ENCODE data around the gene MEAK7.

MEAK7 gene

DNA sequence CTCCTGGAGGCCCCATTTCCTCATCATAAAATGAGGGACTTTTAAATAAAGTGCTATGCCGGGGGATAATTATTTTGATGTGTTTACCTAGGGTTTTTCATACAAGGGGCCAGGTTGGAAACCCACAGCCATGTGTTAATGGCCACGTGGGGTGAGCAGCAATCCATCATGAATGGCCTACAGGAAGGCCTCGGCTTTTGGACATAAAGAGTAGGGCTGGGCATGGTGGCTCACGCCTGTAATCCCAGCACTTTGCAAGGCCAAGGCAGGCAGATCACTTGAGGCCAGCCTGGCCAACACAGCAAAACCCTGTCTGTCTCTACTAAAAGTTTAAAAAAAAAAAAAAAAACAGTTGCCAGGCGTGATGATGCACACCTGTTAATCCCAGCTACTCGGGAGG, 40.3 kb downstream of the MEAK7 start:
- H3K18ac ChIP-seq (ENCODE audit: low read length), result no peak overlapping the region
- no peak overlapping the region for H2BK5ac ChIP-seq (ENCODE audit: low read length)
- H4K91ac ChIP-seq (ENCODE audit: low read depth, low read length, poor library complexity), result no peak overlapping the region
- H3K4me1 ChIP-seq (ENCODE audit: control insufficient read depth in 2 of 2, insufficient read depth in 1 of 2, low read depth in 1 of 2, low read length in 2 of 2), result peaks cover 0 to 2% of the 10 kb centered on the region in 2 donors
- H3K79me1 ChIP-seq (ENCODE audit: low read depth, low read length), result no peaks in the 10 kb centered on the region
- no peak for DNase-seq (ENCODE audit: low spot score)
- peaks cover 4 to 26% of the 10 kb centered on the region in 2 donors for H3K9me3 ChIP-seq (replicated peaks in 1 of 2; ENCODE audit: control insufficient read depth in 2 of 2, insufficient read depth in 1 of 2, low read depth in 1 of 2, low read length in 2 of 2)
- no peak overlapping the region for H3K9ac ChIP-seq (ENCODE audit: low read depth, low read length, poor library complexity)
- no peaks in the 10 kb centered on the region for H3K27me3 ChIP-seq (ENCODE audit: control insufficient read depth in 3 of 3, insufficient read depth in 3 of 3, low read depth in 1 of 3, low read length in 3 of 3)
- no peak overlapping the region for H3K27ac ChIP-seq (replicated peaks; ENCODE audit: low read length)
- no CpG with 5 or more reads among the region's 6 CpGs for WGBS, 2 donors (ENCODE audit: extremely low coverage in 2 of 2, insufficient read length in 2 of 2, insufficient replicate concordance in 1 of 2)
- no peak overlapping the region for H3K4me3 ChIP-seq (ENCODE audit: low read length in 2 of 2)
- no peak overlapping the region for H3K23ac ChIP-seq (ENCODE audit: low read depth, low read length, poor library complexity)
- no peak overlapping the region for H2BK15ac ChIP-seq (ENCODE audit: low read length)
- no peak overlapping the region for H3K14ac ChIP-seq (ENCODE audit: low read length)
- H2AK5ac ChIP-seq (ENCODE audit: low read depth, low read length), result no peak overlapping the region
- H2BK12ac ChIP-seq (ENCODE audit: low read length), result no peak overlapping the region
- peaks cover 5 to 20% of the 10 kb centered on the region in 2 donors for H3K36me3 ChIP-seq (replicated peaks in 1 of 2; ENCODE audit: control insufficient read depth in 2 of 2, insufficient read depth in 2 of 2, low read length in 2 of 2)
- no peak overlapping the region for H3K4me2 ChIP-seq (ENCODE audit: insufficient read depth, low read length, poor library complexity, severe bottlenecking)
- no peak overlapping the region for H2BK120ac ChIP-seq (ENCODE audit: low read depth, low read length)
- H2AFZ ChIP-seq (ENCODE audit: low read length), result no peak overlapping the region
- H3K4ac ChIP-seq (ENCODE audit: low read length), result no peak overlapping the region
- no peak overlapping the region for H4K8ac ChIP-seq (ENCODE audit: low read depth, low read length)

DNA sequence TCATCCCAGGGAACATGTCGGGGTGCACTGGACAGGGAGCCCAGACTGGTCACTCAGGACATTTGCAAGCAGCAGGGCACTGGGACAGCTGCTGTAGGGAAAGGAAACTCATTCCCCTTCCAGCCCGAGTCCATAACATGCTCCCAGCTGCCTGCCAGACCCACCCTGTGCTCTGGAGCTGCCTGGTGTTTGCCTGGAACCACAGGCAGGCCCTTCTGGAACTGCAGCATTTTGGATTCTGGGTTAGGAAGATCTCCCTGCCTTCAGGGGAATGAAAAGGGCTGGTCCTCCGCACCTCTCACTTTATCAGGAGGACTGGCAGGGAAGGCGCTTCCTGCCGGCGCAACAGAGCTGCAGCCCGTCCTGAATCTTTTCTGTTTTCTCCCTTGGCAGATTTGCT, 41.2 kb downstream of the MEAK7 start:
- H3K14ac ChIP-seq (ENCODE audit: low read length), result no peak overlapping the region
- DNase-seq (ENCODE audit: low spot score), result no peak
- H4K8ac ChIP-seq (ENCODE audit: low read depth, low read length), result no peak overlapping the region
- peak overlapping the region; percentile 20 for H3K23ac ChIP-seq (ENCODE audit: low read depth, low read length, poor library complexity)
- no peak overlapping the region for H3K27ac ChIP-seq (replicated peaks; ENCODE audit: low read length)
- no peaks in the 10 kb centered on the region for H3K79me1 ChIP-seq (ENCODE audit: low read depth, low read length)
- no peak overlapping the region for H2AK5ac ChIP-seq (ENCODE audit: low read depth, low read length)
- no peaks in the 10 kb centered on the region for H3K27me3 ChIP-seq (ENCODE audit: control insufficient read depth in 3 of 3, insufficient read depth in 3 of 3, low read depth in 1 of 3, low read length in 3 of 3)
- peaks cover 4 to 26% of the 10 kb centered on the region in 2 donors for H3K9me3 ChIP-seq (replicated peaks in 1 of 2; ENCODE audit: control insufficient read depth in 2 of 2, insufficient read depth in 1 of 2, low read depth in 1 of 2, low read length in 2 of 2)
- H3K4me3 ChIP-seq (ENCODE audit: low read length in 2 of 2), result no peak overlapping the region
- H2BK15ac ChIP-seq (ENCODE audit: low read length), result no peak overlapping the region
- no peak overlapping the region for H2BK120ac ChIP-seq (ENCODE audit: low read depth, low read length)
- no peak overlapping the region for H2BK12ac ChIP-seq (ENCODE audit: low read length)
- WGBS, 2 donors (ENCODE audit: extremely low coverage in 2 of 2, insufficient read length in 2 of 2, insufficient replicate concordance in 1 of 2), result no CpG with 5 or more reads among the region's 7 CpGs
- peaks cover 0 to 2% of the 10 kb centered on the region in 2 donors for H3K4me1 ChIP-seq (ENCODE audit: control insufficient read depth in 2 of 2, insufficient read depth in 1 of 2, low read depth in 1 of 2, low read length in 2 of 2)
- H4K91ac ChIP-seq (ENCODE audit: low read depth, low read length, poor library complexity), result no peak overlapping the region
- no peak overlapping the region for H3K4me2 ChIP-seq (ENCODE audit: insufficient read depth, low read length, poor library complexity, severe bottlenecking)
- no peak overlapping the region for H3K4ac ChIP-seq (ENCODE audit: low read length)
- no peak overlapping the region for H3K9ac ChIP-seq (ENCODE audit: low read depth, low read length, poor library complexity)
- H2AFZ ChIP-seq (ENCODE audit: low read length), result no peak overlapping the region
- H3K36me3 ChIP-seq (replicated peaks in 1 of 2; ENCODE audit: control insufficient read depth in 2 of 2, insufficient read depth in 2 of 2, low read length in 2 of 2), result peaks cover 6 to 20% of the 10 kb centered on the region in 2 donors
- peak overlapping the region; percentile 53 for H2BK5ac ChIP-seq (ENCODE audit: low read length)
- H3K18ac ChIP-seq (ENCODE audit: low read length), result no peak overlapping the region

- H3K9ac ChIP-seq (ENCODE audit: low read depth, low read length, poor library complexity), result no peak overlapping the region
- peaks cover 4 to 19% of the 10 kb centered on the region in 2 donors for H3K9me3 ChIP-seq (replicated peaks in 1 of 2; ENCODE audit: control insufficient read depth in 2 of 2, insufficient read depth in 1 of 2, low read depth in 1 of 2, low read length in 2 of 2)
- H3K23ac ChIP-seq (ENCODE audit: low read depth, low read length, poor library complexity), result no peak overlapping the region
- no peak for DNase-seq (ENCODE audit: low spot score)
- H3K18ac ChIP-seq (ENCODE audit: low read length), result peak overlapping the region; percentile 38
- no peak overlapping the region for H4K8ac ChIP-seq (ENCODE audit: low read depth, low read length)
- WGBS, 2 donors (ENCODE audit: extremely low coverage in 2 of 2, insufficient read length in 2 of 2, insufficient replicate concordance in 1 of 2), result no CpG with 5 or more reads among the region's 24 CpGs
- H2AK5ac ChIP-seq (ENCODE audit: low read depth, low read length), result no peak overlapping the region
- H3K36me3 ChIP-seq (replicated peaks in 1 of 2; ENCODE audit: control insufficient read depth in 2 of 2, insufficient read depth in 2 of 2, low read length in 2 of 2), result peaks cover 6 to 15% of the 10 kb centered on the region in 2 donors
- no peak overlapping the region for H3K4ac ChIP-seq (ENCODE audit: low read length)
- no peak overlapping the region for H2BK15ac ChIP-seq (ENCODE audit: low read length)
- H4K91ac ChIP-seq (ENCODE audit: low read depth, low read length, poor library complexity), result no peak overlapping the region
- H2AFZ ChIP-seq (ENCODE audit: low read length), result no peak overlapping the region
- H3K79me1 ChIP-seq (ENCODE audit: low read depth, low read length), result no peaks in the 10 kb centered on the region
- H3K4me3 ChIP-seq (ENCODE audit: low read length in 2 of 2), result no peak overlapping the region
- H3K27me3 ChIP-seq (ENCODE audit: control insufficient read depth in 3 of 3, insufficient read depth in 3 of 3, low read depth in 1 of 3, low read length in 3 of 3), result no peaks in the 10 kb centered on the region
- H3K4me1 ChIP-seq (ENCODE audit: control insufficient read depth in 2 of 2, insufficient read depth in 1 of 2, low read depth in 1 of 2, low read length in 2 of 2), result peaks cover 0 to 2% of the 10 kb centered on the region in 2 donors
- peak overlapping the region; percentile 53 for H2BK5ac ChIP-seq (ENCODE audit: low read length)
- H2BK120ac ChIP-seq (ENCODE audit: low read depth, low read length), result no peak overlapping the region
- peak overlapping the region; percentile 56 for H3K14ac ChIP-seq (ENCODE audit: low read length)
- H3K4me2 ChIP-seq (ENCODE audit: insufficient read depth, low read length, poor library complexity, severe bottlenecking), result no peak overlapping the region
- H3K27ac ChIP-seq (replicated peaks; ENCODE audit: low read length), result no peak overlapping the region
- H2BK12ac ChIP-seq (ENCODE audit: low read length), result peak overlapping the region; percentile 3
Observed at GRCh38 chr16:84462296-84463210, 41.9 kb downstream of the MEAK7 start.

Measured in neuronal stem cell (in vitro differentiated cells).